ENCODE data around the gene ZDHHC4.

ZDHHC4 gene

DNA sequence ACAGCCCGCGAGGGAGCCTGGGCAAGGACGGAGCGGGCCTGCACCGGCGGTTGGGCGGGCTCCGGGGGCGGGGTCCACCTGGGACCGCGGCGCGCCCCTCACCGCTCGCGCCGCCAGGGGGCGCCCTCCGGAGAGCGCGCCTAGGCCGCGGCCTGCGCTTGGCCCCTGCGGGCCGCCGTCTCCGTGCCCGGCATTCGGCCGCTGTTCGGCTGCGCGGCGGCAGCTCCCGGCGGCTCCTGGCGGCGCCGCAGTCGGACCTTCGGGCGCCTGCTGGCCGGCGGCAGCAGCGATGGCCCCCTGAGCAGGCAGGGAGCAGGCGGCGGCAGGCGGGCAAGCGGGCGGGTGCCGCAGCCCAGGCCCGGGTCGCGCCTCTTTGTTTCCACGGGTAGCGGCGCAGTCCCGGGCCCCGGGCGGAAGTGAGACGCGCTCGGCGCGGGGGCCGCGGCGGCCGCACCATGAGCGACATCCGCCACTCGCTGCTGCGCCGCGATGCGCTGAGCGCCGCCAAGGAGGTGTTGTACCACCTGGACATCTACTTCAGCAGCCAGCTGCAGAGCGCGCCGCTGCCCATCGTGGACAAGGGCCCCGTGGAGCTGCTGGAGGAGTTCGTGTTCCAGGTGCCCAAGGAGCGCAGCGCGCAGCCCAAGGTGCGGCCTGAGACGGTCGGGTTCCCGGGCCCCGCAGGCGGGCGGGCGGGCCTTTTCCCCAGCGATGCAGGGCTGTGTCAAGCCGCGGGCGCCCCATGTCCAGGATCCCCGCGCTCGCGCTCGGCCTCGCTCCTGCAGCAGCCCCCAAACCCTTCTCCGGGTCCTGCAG, 12.8 kb downstream of the ZDHHC4 start, which contains the start of gene INTS15:
INTS15 (plus strand) TSS at position 193 of the 816 bp plus-strand sequence; CDS start at position 456, 263 bp downstream.
- intact Hi-C loops (cut with DNase I; ENCODE audit: low total_unique reads) = no loop called here

DNA sequence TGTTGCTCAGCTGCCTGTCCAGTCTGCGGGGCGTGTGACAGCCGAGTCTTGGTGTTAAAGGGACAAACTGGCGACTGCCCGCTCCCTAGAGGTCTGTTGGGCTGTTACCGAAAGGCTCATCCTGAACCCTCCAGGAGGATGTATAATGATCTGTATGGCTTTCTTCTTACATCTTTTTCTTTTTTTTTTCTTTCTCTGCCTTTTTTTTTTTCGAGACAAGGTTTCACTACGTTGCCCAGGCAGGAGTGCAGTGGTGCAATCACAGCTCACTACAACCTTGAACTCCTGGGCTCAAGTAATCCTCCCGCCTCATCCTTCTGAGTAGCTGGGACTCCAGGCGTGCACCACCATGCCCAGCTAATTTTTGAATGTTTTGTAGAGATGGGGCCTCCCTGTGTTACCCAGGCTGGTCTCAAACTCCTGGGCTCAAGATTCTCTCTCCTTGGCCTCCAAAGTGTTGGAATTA, 13.4 kb downstream of the ZDHHC4 start:
- Histone ChIP-seq H3K9me3 (no peaks in the 10 kb centered on the region), H3K4me1 (peaks cover 0 to 20% (median 7%) of the 10 kb centered on the region in 4 donors), H3K4me3 (peak overlapping the region; percentile 75 to 91), H3K27me3 (no peaks in the 10 kb centered on the region), H3K36me3 (peaks cover 30 to 63% (median 34%) of the 10 kb centered on the region in 3 donors), H3K27ac (peak overlapping the region; percentile 75 to 86)
- DNase-seq = no peak
- intact Hi-C loops (cut with DNase I; ENCODE audit: low total_unique reads) = no loop called here
- TF ChIP-seq, protein P1, sequence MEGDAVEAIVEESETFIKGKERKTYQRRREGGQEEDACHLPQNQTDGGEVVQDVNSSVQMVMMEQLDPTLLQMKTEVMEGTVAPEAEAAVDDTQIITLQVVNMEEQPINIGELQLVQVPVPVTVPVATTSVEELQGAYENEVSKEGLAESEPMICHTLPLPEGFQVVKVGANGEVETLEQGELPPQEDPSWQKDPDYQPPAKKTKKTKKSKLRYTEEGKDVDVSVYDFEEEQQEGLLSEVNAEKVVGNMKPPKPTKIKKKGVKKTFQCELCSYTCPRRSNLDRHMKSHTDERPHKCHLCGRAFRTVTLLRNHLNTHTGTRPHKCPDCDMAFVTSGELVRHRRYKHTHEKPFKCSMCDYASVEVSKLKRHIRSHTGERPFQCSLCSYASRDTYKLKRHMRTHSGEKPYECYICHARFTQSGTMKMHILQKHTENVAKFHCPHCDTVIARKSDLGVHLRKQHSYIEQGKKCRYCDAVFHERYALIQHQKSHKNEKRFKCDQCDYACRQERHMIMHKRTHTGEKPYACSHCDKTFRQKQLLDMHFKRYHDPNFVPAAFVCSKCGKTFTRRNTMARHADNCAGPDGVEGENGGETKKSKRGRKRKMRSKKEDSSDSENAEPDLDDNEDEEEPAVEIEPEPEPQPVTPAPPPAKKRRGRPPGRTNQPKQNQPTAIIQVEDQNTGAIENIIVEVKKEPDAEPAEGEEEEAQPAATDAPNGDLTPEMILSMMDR (IDR thresholded peaks at IDR 0.05) = no peak

More for the DNA sequence above, 12.8 kb downstream of the ZDHHC4 start, which contains the start of gene INTS15:
- H3K27me3 ChIP-seq = no peaks in the 10 kb centered on the region
- H3K4me3 ChIP-seq = peak within 1 kb of the TSS; percentile 75 to 91
- H3K9me3 ChIP-seq = no peaks in the 10 kb centered on the region
- H3K36me3 ChIP-seq = peaks cover 23 to 63% (median 31%) of the 10 kb centered on the region in 3 donors
- TF ChIP-seq, protein P1 (IDR thresholded peaks at IDR 0.05) = peak; percentile 61 to 97
- H3K4me1 ChIP-seq = peaks cover 0 to 20% (median 7%) of the 10 kb centered on the region in 4 donors
- DNase-seq = peak; percentile 51 to 83
- peak within 1 kb of the TSS; percentile 75 to 86 for H3K27ac ChIP-seq

DNA sequence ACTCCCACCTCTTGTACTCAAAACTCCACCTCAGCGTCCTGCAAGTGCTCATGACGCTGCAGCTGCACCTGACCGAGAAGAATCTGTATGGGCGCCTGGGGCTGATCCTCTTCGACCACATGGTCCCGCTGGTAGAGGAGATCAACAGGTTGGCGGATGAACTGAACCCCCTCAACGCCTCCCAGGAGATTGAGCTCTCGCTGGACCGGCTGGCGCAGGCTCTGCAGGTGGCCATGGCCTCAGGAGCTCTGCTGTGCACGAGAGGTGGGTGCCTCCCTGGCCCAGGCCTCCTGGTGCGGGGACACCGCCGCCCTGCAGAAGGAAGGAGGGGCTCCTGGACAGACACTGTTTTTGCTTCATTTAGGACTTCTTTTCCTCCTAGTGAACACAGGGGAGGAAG, 22.8 kb downstream of the ZDHHC4 start:
- intact Hi-C loops (cut with DNase I; ENCODE audit: low total_unique reads) = no loop called here
- Histone ChIP-seq H3K4me3 (no peak overlapping the region), H3K27ac (no peak overlapping the region), H3K9me3 (no peaks in the 10 kb centered on the region), H3K36me3 (peaks cover 75 to 100% (median 96%) of the 10 kb centered on the region in 3 donors), H3K27me3 (no peaks in the 10 kb centered on the region), H3K4me1 (no peaks in the 10 kb centered on the region)
- TF ChIP-seq, protein P1 (IDR thresholded peaks at IDR 0.05) = no peak
- DNase-seq = no peak

DNA sequence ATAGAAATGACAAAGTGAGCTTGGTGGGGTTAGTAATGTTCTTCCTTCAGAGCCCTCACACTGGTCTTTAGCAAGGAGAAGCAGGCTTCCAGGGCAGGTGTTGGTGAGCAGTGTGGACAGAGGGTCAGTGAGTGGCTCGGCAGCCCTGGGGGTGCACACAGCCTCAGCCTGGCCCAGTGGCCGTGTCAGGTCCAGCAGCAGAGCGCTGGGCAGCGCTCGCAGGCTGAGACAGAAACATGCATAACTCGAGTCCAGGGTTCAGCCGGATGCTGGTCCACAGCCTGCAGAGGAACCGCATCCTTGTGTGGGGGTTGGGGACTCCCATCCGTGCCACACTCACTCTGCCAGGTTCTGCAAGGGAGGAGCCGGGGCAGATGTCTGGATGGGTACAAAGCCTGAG, 27.2 kb downstream of the ZDHHC4 start:
- H3K27me3 ChIP-seq = no peaks in the 10 kb centered on the region

DNA sequence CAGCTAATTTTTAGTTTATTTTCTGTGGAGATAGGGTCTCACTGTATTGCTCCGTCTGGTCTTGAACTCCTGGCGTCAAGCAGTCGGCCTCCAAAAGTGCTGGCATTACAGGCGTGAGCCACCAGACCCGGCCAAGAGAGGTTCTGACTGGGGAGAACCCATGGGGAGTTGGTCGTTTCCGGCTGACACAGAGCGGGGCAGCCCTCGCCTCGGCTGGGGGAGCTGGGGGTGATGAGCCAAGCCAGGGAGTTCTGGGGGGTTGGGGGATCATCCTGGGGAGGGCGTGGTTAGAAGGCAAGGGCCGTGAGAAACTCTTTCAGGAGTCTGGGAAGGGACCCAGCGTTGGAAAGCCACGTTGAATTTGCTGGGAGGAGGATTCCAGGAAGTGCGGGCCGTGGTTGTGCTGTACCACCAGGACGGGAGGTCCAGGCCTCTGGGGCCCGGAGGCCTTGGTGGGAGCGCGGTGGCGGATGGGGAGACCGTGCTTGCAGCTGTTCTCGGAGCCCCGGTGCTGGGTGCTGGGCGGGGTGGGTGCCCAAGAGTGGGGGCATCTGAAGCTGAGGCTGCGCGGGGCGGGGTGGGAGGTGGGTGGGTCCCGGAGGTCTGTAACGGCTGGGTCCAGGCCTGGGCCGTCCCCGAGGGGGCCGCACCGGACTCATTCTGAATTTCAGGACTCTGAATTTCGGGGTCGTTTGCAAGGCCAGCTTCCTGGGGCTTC, 29.8 kb downstream of the ZDHHC4 start:
- no peak for DNase-seq
- H3K36me3 ChIP-seq = peaks cover 24 to 86% (median 48%) of the 10 kb centered on the region in 3 donors
- H3K4me3 ChIP-seq = no peak overlapping the region
- H3K9me3 ChIP-seq = no peaks in the 10 kb centered on the region
- H3K27ac ChIP-seq = no peak overlapping the region
- H3K27me3 ChIP-seq = no peaks in the 10 kb centered on the region
- intact Hi-C loops (cut with DNase I; ENCODE audit: low total_unique reads) = no loop called here
- H3K4me1 ChIP-seq = no peaks in the 10 kb centered on the region
- TF ChIP-seq, protein P1 (IDR thresholded peaks at IDR 0.05) = no peak

More for the DNA sequence above, 27.2 kb downstream of the ZDHHC4 start:
- intact Hi-C loops (cut with DNase I; ENCODE audit: low total_unique reads) = no loop called here
- no peak for DNase-seq
- Histone ChIP-seq H3K4me3 (no peak overlapping the region), H3K36me3 (peaks cover 49 to 99% (median 74%) of the 10 kb centered on the region in 3 donors), H3K27ac (no peak overlapping the region), H3K9me3 (no peaks in the 10 kb centered on the region), H3K4me1 (no peaks in the 10 kb centered on the region)
- TF ChIP-seq, protein P1 (IDR thresholded peaks at IDR 0.05) = no peak

Data from tibial artery (tissue), 4 donors.